NOMO-1 (cell line): ENCODE data around the gene APOBEC3G.

Experiments used
- DNase-seq, 2 experiments: peaks; one replicate each; lab custom pipeline; 2025; ENCODE audit not compliant: unreplicated experiment in 2 of 2; lab: John Stamatoyannopoulos, UW

APOBEC3G gene

DNA sequence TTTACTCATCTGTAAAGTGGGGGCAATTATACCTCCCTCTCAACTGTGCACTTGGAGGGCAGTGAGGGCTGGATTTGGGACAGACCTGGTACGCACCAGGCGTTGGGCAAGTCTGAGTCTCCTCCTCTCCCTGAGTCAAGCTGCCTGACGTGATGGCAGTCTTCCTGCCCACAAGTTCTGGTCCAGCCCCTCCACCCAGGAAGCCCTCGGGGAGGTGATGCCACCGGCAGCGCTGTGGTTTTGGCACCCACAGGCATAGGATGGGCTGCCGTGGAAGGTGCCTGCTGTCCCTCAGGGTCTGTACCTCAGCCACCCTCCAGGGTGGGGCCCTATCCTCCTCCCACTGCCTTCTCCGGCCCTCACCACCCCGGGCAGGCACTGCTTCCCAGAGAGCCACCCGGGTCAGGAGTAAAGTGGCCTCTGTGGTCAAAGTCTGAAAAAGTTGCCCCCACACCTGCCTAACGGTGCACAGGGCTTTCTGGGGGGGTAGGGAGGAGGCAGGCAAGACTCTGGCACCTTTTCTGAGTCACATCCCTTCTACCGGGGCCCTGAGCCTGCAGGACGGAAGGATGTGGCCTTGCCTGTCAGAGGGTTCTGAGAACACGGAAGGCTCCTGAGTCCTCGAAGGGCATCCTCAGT is 13.5 kb downstream of the APOBEC3G start:
- no peak for DNase-seq

DNA sequence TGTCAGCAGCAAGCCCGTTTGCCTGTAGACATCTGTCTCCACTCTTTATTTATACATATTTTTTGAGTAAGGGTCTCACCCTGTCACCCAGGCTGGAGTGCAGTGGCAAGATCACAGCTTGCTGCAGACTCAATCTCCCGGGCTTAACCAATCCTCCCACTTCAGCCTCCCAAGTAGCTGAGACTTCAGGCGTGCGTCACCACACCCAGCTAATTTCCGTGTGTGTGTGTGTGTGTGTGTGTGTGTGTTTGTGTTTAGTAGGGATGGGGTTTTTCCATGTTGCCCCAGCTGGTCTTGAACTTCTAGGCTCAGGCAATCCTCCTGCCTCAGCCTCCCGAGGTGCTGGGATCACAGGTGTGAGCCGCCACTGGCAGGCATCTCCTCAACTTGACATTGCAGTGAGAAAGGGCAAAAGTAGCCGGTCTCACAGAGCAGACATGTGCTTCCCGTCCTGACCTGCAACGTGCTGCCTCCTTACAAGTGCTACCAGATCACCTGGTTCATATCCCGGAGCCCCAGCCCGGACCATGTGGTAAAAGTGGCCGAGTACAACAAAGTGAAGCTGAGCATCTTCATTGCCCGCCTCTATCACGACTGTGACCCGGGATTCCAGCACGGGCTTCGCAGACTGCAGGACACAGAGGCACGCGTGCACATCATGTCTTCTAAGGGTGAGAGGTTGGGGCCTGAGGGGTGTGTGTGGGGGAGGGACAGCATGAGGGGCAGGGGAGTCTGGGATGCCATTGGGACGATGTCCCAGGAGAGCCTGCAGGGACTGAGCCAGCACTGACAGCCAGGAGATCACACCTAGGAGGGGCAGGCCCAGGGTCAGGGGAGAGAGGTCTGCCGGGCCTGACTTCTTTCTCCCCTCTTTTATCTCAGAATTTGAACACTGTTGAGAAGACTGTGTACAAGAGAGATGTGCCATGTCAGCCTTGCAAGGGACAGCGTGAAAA is 14.3 kb downstream of the APOBEC3G start:
- DNase-seq: no peak

DNA sequence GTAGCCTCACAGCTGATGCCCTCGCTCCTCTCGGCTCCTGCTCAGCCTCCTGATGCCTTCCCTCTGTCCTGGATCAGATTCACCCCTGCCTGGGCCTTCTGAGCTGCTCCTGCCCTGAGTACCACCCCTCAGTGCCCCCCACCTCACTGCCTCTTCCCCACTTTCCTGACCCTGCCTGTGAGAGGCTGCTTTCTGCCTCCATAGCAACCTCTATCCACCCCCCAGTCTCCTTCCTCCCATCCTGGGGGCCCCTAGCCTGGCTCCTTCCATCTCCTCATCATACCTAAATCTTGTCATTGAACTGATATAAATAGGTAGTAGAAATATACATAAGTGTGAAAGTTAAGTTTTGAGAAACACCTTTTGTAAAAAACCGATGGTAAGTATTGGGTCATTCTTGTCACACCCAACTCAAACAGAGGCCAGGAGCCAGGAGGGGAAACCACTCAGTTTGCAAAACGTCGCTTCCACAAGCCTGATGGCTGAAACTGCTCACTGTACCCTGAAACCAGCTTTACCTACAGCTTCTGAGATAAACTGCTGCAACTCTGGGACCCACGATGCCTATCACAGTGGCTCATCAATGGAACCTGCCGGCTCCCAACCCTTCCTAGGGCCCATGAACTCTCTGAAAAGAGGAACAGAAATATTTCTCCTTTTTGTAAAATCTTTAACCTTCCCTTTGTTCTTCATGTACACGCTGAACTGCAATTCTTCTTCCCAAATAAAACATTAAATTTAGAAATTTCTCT is 15.2 kb downstream of the APOBEC3G start:
- DNase-seq: peak; percentile 27 to 40

DNA sequence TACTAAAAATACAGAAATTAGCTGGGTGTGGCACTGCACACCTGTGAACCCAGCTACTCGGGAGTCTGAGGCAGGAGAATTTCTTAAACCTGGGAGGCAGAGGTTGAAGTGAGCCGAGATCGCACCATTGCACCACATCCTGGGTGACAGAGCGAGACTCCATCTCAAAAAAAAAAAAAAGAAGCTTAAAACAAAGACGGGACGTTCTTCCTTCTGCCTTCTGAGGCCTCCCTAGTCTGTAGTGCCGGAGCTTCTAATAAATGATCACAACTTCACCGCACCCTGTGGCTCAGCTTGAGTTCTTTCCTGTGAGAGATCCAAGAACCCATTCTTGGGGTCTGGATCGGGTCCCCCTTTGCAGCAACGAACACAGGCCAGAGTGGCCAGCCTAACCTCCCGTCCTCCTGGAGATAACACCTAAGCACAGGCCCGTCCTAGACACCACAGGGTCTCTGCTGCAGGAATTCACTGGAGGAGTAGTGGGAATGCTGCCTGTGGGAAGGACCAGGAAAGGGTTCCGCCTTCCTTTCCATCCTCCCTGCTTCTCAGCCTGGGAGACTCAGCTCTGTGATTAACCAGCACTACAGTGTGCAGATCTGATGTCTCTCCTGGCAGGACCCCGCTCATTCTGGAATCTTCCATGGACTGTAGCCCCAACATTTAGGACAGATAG is 17.8 kb downstream of the APOBEC3G start:
- DNase-seq: no peak

DNA sequence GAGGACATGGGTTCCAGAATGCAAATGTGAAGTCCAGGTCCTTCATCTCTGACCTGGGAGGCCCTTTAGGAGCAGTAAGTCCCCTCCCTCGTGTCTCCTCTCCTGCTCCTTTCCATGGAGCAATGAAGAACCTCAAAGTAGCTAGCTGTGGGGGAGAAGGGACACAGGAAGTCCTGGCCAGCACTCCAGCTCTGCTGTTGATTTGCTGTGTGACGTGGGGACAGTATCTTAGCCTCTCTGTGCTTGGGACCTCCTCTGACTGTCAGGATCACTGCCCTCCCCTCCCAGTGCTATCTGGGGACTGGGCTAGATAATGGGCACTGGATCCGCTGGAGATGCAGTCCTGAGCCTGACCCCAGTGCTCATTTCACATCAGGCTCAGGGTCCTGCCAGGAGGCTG is 18.9 kb downstream of the APOBEC3G start:
- no peak for DNase-seq

DNA sequence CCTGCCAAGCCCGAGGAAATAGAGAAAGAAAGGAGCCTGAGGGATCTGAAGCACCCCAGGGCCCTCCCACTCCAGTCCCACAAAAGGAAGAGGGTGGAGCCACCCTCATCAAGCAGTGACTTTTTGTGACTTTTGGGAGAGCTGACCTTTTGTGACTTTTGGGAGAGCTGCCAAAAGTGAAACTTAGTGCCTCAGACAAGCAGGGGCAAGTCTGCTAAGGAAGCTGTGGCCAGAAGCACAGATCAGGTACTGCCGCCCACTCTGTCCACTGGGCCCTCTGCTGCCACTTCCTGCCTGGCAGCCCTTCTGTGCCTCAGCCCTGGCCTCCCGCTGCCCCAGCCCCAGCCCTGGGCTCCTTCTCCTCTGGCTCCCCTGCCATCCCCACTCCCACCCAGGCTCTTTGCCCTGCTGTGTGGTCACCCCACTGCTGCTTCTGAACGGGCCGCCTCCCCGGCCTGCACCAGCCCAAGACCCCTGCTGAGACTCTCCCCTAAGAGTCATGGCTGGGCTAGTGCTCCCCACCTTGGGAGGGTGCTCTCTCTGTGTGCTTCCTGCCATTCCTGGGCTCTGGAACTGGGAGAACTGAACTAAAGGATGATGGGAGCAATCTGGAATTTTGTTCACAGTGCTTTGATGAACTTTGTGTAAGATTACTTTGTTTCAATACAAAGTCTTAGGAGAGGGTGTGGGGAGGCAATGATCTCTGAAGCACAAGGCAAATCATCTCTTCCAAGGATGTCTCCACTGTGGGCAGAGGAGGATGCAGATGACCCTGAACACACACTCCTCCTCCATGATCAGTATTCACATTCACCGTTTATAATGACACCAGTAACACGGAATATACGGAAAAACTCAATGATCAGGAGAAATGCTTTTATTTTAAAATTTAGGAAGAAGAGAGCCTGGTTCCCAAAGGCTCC is 20.3 kb downstream of the APOBEC3G start, which contains the start of gene APOBEC3H:
APOBEC3H (plus strand) TSS at position 147 of the 923 bp plus-strand sequence. CDS start 3,035 bp downstream, outside the sequence.
- DNase-seq: peak; percentile 64 to 68

DNA sequence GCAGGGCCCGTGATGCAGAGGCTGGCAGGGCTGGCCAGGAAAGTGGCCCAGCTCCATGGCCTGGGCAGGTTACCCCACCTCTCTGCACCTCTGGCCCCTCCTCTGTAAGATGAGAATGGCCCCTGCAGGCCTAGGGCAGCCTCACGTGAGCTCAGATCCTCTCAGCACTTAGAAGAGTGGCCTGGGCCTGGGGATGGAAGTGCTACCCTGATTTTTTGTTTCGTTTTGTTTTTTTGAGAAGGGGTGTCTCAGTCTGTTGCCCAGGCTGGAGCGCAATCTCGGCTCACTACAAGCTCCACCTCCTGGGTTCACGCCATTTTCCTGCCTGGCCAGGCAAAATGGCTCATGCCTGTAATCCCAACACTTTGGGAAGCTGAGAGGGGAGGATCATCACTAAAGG is 21.0 kb downstream of the APOBEC3G start:
- DNase-seq: no peak

DNA sequence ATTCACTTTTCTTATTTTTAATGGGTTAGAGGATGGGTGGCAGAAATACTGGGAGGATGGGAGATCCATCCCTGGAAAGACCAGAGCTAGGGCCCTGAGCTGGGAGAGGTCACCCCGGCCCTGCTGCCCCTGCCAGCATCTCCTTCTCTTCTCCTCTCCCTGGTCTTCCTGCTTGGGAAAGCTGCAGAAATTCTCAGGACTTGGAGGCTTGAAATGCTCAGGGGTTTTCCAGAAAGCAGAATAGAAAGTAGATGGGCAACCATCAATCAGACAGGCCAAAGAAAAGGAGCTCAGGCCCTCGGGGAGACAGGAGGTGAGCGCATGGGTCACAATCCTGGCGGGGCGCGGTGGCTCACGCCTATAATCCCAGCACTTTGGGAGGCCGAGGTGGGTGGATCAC is 21.5 kb downstream of the APOBEC3G start:
- no peak for DNase-seq

DNA sequence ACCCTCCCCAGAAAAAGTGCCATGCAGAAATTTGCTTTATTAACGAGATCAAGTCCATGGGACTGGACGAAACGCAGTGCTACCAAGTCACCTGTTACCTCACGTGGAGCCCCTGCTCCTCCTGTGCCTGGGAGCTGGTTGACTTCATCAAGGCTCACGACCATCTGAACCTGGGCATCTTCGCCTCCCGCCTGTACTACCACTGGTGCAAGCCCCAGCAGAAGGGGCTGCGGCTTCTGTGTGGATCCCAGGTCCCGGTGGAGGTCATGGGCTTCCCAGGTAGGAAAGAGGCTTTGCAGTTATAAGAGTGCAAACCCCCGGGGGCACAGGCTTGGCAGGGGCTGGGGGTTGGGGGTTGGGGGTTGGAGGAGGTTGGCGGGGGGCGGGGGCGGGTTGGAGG is 24.2 kb downstream of the APOBEC3G start:
- DNase-seq: no peak

DNA sequence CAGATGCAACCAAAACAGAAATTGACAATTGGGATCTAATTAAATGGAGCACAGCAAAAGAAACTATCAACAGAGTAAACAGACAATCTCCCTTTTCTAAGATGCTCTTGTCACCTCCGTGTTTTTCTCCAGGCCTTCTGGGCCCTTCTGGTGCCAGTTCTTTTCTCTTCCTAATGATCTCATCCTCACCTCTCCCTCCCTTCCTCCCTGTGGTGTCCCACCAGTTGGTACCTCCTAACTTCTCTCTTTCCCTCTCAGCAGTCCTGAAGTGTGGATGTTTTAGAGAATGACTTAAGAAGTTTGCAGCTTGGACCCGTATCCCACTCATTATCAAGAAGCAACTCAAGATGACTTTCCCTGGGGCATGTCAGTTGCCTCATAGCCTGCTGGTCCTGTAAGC is 26.4 kb downstream of the APOBEC3G start:
- no peak for DNase-seq

DNA sequence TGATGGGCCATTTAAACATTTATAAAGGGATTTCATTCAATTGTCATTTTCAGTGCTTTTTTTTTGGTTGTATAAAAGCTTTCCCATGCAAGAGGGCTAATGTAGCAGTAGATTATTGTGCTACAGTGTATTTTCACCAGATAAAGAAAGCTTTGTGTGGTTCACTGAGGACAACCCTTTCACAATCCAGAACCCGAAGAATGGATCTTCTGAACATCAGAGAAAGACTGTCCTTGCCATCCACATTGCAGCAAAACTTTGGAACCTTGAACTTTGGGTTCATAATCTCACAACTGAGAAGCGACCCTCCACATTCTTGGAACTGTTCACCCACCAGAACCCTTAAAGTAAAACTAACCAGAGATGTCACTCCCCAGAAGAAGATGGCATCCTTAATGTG is 29.3 kb downstream of the APOBEC3G start:
- DNase-seq: no peak

DNA sequence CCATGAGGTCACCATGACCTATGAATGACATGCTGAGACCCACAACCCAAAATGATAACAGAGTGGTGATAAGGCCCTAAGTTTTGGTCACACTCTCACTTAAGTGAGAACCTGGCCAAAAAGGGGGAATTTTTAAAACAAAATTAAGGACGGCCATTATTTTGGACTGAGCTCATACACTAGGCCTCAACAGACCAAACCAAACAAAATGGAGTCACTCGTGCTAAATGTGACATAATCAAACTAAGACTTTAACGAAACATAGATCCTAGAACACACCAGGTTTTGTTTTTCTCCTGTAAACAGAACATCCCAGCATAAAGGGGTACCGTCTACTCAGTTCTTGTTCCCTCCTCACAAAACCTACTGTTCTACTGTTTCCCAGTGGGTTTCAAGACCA is 31.4 kb downstream of the APOBEC3G start:
- no peak for DNase-seq

DNA sequence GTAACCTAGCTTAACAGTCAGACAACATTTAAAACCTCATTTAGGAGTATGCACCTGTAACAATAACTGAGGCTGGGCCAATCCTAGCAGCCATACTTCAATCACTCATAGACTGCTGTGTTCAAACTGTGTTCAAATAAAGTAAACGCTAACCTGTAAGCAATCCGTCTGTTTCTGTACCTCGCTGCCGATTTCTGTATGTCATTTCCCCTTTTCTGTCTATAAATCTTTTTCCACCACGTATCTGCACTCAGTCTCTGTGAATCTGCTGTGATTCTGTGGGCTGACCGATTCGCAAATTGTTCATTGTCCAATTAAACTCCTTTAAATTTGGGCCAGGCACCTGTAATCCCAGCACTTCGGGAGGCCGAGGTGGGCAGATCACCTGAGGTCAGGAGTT is 32.3 kb downstream of the APOBEC3G start:
- DNase-seq: peak; percentile 21 to 82

DNA sequence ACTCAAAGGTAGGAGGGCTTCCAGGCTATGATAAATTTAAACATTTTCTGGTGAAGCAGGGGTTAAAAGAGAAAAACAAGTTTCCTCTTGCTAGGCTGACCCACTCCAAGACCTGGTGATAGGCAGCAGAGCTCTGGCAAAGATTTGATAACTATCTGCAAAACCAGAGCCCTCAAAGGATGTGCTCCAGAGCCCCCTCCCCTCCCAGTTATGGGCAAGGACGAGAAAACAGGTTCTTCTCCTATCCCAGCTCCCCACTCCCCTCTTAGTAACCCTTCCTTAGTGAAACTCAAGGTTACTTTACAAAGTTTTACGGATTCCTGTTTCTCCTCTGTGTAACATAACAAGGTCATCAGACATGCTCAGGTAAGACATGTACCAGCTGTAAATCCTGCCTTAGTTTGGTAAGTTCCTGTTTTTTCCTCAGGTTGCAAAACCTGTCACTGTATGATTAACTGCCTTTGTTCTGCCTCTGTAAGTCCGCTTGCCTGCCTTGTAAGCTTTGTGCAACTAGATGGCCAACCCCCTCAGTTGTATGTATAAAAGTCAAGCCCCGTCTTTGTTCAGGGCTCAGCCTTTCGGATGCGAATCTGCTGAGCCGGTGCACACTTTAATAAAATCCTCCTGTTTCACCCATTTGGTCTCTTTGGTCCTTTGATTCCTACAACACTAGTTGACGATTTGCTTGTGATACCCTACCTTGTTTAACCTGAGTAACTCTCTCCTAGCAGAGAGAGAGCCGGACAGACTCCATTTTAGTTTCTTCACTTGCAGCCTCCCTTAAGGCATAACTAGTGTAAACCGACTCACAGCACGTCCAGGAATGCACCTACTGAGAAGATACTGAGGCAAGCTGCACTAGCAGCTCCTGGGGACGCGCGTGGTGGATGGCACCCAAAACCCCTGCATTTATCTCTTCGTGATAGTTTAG is 33.8 kb downstream of the APOBEC3G start:
- peak; percentile 47 to 85 for DNase-seq

DNA sequence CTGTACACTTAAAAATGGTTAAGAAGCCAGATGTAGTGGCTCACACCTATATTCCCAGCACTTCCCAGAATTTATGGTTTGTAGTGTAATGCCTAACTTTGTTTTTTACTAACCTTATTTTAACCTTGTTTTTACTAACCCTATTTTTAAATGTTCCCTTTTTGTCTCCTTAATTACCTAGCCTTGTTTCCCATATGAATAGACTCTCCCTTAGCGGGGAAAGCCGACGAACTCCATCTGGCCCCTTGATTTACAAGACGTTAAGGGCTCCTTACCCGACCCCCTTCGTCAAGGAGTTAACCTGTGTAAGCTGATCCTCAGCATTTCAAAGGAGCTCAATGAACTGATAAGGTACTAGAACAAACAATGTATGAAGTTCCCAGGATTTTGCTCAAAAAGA is 37.0 kb downstream of the APOBEC3G start:
- no peak for DNase-seq

DNA sequence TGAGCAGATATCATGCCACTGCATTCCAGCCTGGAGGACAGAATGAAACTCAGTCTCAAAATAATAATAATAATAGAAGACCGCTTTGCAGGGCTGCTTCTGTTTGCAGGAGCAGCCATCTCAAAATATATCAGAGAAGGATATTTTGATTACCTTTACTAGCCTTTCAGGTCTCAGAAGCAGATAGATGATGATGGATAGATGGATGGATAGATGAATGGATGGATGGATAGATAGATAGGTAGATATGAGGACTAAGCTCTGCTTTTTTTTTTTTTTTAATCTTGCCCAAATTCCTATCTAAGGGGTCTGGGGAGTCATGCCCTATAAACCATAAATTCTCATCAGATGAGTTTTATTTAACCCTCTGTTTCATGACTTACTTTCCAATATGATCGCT is 38.5 kb downstream of the APOBEC3G start:
- no peak for DNase-seq

DNA sequence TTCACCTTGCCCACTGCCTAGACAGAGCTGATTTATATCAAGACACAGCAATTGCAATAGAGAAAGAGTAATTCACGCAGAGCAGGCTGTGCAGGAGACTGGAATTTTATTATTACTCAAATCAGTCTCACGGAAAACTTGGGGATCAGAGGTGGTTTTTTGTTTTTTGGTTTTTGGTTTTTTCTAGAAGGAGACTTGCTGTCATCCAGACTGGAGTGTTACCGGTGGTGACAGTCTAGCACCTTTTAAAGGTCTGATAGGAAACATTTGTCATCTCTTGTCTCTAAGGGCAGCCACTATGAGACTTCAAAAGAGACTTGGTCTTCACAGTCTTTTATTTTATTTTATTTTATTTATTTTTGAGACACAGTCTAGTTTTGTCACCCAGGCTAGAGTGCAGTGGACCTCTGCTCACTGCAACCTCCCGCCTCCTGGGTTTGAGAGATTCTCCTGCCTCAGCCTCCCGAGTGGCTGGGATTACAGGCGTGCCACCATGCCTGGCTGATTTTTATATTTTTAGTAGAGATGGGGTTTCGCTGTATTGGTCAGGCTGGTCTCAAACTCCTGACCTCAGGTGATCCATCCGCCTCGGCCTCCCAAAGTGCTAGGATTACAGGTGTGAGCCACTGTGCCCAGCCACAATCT is 39.0 kb downstream of the APOBEC3G start:
- DNase-seq: no peak

DNA sequence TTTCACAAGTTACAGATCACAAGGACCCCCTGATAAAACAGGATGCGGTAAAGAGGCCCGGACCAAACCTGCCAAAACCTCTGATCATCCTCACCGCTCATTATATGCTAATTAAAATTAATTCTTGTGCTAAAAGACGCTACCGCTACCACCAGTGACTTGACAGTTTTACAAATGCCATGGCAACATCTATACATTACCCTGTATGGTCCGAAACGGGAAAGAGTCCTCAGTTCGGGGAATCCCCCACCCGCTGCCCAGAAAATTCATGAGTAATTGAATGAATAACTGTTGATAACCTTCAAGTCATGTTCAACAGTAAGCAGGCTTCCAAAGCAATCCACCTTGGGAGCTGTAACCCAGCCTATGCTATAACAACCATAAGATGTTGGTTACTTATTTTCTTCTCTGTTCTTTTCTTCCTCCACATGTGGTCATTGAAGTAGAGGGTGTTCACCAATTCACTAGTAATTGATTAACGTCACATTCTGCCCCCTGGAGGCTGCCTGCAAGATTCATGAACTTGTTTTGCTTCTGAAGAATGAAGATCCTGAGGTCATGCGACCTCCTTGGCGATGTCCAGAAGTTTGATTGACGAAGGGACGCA is 40.6 kb downstream of the APOBEC3G start:
- DNase-seq: peak; percentile 22 to 62
